Hepatic stellate cell (primary cell): Measurements from ENCODE around the gene B3GALT6.

ENCODE experiments used
- DNase-seq: peaks from one replicate; pipeline ENCODE4 v3.0.0; 2011; ENCODE audit warnings: low spot score

The B3GALT6 gene

GRCh38 chr1:1264868-1265272 is 32.8 kb downstream of the B3GALT6 start:
- peak; percentile 97 for DNase-seq

- DNase-seq, result no peak
Observed at GRCh38 chr1:1267488-1268283, 35.6 kb downstream of the B3GALT6 start.

GRCh38 chr1:1268284-1268682 is 36.2 kb downstream of the B3GALT6 start:
- DNase-seq, result no peak

DNA sequence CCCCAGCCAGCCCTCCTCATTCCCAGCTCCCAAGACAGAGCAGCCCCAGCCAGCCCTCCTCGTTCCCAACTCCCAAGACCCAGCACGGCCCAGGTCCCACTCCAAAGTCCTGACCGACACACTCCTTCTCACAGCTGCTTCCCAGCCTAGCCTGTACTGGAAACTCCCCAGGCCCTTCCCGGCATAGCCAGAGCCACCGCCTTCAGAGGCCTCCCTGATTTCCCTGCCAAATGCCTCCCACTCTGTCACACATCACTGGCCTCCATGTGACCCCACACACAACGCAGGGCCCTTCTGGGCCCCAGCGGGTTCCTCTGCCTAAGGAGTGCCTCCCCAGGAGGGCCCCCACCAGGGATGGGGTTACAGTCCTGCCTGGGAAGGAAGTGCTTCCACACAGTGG is 38.8 kb downstream of the B3GALT6 start:
- DNase-seq, result no peak

- DNase-seq, result no peak
Observed at GRCh38 chr1:1272341-1273208, 40.5 kb downstream of the B3GALT6 start.

GRCh38 chr1:1273209-1273511 is 41.1 kb downstream of the B3GALT6 start:
- peak; percentile 43 for DNase-seq

- DNase-seq, result peak; percentile 97
Observed at GRCh38 chr1:1273512-1274298, 41.7 kb downstream of the B3GALT6 start, which contains the start of gene UBE2J2. UBE2J2 (minus strand) TSS chr1:1273854; CDS start chr1:1267992, 5,862 bp downstream.

DNA sequence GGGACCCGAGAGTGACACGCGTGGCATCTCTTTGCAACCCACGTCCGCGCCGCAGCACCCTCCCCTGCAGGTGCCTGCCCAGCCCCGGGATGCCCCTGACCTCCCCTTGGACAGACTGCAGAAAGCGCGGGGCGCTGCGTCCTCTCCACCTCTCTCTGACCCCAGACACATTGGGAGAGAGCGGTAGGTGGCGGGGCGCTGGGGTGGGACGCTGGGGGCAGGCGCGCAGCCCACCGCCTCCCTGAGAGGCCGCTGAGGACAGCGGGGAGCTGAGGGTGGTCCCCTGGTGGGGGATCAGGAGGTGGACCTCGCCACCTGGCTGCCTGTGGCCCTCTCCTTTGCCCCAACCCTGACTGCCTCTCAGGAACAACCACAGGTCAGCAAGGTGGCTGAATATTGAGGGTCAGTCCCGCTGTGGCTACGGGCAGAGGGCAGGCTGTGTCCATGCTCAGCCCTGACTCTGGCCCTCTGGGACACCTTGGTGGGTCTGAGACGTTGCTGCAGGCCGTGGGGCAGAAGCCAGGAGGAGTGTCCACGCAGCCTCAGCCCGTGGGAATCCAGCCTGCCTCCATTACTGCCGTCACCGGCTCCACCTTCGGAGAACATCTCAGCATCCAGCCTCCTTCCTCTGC is 42.4 kb downstream of the B3GALT6 start:
- no peak for DNase-seq

GRCh38 chr1:1274931-1275431 is 42.9 kb downstream of the B3GALT6 start:
- DNase-seq, result no peak

DNA sequence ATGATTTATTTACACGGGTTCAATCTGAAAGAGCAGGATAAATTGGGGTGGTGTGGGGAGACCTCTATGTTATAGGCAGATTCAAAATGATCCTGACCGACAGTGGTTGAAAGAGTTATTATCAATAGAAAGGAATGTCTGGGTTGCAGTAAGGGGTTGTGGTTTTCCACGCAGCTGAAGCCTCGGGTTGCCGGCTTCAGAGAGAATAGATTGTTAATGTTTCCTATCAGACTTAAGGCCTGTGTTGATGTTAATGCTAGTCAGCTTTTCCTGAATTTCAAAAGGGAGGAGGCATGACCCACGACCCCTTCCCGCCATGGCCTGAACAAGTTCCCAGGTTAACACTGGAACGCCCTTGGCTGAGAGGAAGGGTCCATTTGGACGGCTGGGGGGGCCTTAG is 43.8 kb downstream of the B3GALT6 start:
- peak; percentile 48 for DNase-seq

DNA sequence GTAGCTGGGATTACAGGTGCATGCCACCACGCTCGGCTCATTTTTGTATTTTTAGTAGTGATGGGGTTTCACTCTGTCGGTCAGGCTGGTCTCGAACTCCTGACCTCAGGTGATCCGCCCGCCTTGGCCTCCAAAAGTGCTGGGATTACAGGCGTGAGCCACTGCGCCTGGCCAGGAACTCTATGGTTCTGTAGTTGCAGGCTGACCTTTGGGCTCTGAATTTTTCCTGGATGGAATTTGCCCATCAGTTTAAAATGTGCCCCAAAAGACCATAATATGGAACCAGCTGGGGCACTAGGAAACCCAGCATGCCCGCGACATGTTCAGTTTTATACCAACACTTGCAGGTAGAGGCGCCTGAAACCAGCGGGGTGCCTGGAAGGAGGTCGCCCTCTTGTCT is 46.6 kb downstream of the B3GALT6 start:
- no peak for DNase-seq

DNA sequence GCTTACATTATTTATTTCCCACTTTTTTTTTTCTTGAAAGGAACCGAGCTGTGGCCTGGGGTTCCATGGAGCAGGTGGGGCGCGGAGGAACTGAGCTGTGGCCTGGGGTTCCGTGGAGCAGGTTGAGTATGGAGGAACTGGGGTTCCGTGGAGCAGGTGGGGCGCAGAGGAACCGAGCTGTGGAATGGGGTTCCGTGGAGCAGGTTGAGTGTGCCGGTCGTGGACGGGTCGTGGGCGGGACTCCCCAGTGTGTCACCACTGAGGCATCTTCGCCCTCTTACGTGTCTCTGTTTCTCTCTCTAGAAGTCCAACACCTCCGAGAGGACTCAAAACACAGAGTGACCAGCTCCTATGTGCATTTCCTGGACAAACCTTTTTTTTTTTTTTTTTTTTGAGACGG is 47.0 kb downstream of the B3GALT6 start:
- no peak for DNase-seq

GRCh38 chr1:1280782-1281481 is 48.9 kb downstream of the B3GALT6 start:
- DNase-seq, result no peak

DNA sequence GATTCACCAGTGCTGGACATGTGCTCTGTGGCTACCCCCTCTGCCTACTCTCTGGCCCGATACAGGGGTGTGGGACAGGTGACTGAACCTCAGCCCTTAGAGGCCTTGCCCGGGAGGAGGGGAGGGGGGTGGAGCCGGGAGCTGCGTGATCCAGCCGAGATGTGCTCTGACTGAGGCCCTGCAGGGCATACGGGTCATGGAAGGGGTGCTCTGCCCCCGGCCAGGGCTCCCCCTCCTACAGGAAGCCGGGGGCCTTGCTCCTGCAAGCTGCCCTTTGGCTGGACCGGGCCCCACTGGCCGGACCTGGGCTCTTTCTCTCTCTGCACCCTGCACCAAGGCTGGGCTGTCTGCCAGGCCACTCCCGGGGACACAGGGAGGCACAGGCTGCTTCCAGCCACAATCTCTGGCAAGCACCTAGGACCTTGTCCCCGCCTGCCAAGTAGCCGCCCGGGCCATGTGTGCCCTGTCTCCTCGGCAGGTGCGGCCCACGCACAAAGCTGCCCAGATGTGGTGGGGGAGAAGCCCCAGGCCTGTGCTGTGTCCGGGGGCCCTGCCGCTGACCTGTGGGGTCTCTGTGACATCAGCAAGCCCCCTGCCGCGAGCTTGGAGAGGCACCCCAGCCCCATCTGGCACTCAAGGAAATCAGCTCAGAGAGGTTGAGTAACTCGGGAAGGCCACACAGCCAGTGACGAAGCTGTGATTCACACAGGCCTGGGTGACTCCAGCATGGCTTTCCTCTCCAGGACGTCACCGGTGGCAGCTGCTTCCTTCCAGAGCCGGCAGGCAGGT is 49.7 kb downstream of the B3GALT6 start:
- peak; percentile 88 for DNase-seq

DNA sequence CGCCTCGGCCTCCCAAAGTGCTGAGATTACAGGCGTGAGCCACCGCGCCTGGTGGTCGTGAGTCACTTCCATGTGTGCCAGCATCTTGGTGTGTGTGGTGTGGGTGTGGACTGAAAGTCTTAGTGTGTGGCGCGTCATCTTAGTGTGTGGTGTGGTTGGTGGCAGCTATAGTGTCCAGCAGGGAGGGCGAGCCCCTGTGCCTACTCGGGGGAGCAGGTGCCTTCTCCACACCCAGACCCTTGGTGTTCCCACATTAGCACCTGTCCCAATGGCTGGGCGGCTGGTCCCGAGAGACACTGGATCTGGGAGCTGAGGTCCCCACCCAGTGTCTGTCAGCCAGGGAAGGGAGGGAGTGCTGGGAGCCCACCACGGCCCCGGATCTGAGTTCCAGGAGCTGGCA is 51.0 kb downstream of the B3GALT6 start:
- no peak for DNase-seq

GRCh38 chr1:1283821-1284220 is 51.8 kb downstream of the B3GALT6 start:
- DNase-seq, result peak; percentile 70
